ENCODE results near the gene RAB40C. TPM values are rescaled to one million over a fixed set of nuclear protein-coding genes. Genes with fewer than 3 reads are reported as not detected.

Gene RAB40C
- total and polyA plus RNA-seq, 9 of the 15 experiments (the other 6 are each of a cell fraction or from before 2014, with no cell fraction given), result 0.17 to 23.4 (median 8.7) TPM

- TF ChIP-seq ID3 (CRISPR knock-in tag; IDR thresholded peaks at IDR 0.05), result no peak
- 0 out of 2 replicates have a peak, but pooled peaks have one; percentile 33 for TF ChIP-seq ID3 (tag; IDR thresholded peaks at IDR 0.05)
- peak in 2 of 3 experiments; percentile 17 to 38; a peak in 2 of 6 replicates for TF ChIP-seq CTCF (IDR thresholded peaks at IDR 0.05 in 2 of 3, conservative IDR thresholded peaks at IDR 0.05 in 1 of 3; ENCODE audit: insufficient read depth in 2 of 3, low read depth in 1 of 3, low read length in 3 of 3)
- peak; percentile 73; the same call in 1 of the 2 replicates for TF ChIP-seq OTX1 (CRISPR knock-in tag; IDR thresholded peaks at IDR 0.05)
- TF ChIP-seq POLR2H (tag; IDR thresholded peaks at IDR 0.05; ENCODE audit: low read depth), result no peak
- 0 out of 2 replicates have a peak, but pooled peaks have one; percentile 54 for TF ChIP-seq KDM2B (CRISPR knock-in tag; IDR thresholded peaks at IDR 0.05)
- peak; percentile 71; the same call in 1 of the 2 replicates for TF ChIP-seq CXXC5 (CRISPR knock-in tag; IDR thresholded peaks at IDR 0.05)
- peak; percentile 29; the same call in 1 of the 2 replicates for TF ChIP-seq MYNN (IDR thresholded peaks at IDR 0.05)
- TF ChIP-seq MYNN (CRISPR knock-in tag; IDR thresholded peaks at IDR 0.05), result no peak
- TF ChIP-seq RBM22 (IDR thresholded peaks at IDR 0.05; ENCODE audit: low read depth, low read length, poor library complexity, severe bottlenecking), result peak; percentile 77
- peak; percentile 58; the same call in 1 of the 2 replicates for TF ChIP-seq HES1 (IDR thresholded peaks at IDR 0.05; ENCODE audit: low read depth)
- TF ChIP-seq, protein P1, sequence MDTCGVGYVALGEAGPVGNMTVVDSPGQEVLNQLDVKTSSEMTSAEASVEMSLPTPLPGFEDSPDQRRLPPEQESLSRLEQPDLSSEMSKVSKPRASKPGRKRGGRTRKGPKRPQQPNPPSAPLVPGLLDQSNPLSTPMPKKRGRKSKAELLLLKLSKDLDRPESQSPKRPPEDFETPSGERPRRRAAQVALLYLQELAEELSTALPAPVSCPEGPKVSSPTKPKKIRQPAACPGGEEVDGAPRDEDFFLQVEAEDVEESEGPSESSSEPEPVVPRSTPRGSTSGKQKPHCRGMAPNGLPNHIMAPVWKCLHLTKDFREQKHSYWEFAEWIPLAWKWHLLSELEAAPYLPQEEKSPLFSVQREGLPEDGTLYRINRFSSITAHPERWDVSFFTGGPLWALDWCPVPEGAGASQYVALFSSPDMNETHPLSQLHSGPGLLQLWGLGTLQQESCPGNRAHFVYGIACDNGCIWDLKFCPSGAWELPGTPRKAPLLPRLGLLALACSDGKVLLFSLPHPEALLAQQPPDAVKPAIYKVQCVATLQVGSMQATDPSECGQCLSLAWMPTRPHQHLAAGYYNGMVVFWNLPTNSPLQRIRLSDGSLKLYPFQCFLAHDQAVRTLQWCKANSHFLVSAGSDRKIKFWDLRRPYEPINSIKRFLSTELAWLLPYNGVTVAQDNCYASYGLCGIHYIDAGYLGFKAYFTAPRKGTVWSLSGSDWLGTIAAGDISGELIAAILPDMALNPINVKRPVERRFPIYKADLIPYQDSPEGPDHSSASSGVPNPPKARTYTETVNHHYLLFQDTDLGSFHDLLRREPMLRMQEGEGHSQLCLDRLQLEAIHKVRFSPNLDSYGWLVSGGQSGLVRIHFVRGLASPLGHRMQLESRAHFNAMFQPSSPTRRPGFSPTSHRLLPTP (IDR thresholded peaks at IDR 0.05; ENCODE audit: borderline replicate concordance, extremely low read depth, insufficient read length), result peak; percentile 90
- peak; percentile 80 for TF ChIP-seq EGR1 (conservative IDR thresholded peaks at IDR 0.05)
- TF ChIP-seq, protein P2, sequence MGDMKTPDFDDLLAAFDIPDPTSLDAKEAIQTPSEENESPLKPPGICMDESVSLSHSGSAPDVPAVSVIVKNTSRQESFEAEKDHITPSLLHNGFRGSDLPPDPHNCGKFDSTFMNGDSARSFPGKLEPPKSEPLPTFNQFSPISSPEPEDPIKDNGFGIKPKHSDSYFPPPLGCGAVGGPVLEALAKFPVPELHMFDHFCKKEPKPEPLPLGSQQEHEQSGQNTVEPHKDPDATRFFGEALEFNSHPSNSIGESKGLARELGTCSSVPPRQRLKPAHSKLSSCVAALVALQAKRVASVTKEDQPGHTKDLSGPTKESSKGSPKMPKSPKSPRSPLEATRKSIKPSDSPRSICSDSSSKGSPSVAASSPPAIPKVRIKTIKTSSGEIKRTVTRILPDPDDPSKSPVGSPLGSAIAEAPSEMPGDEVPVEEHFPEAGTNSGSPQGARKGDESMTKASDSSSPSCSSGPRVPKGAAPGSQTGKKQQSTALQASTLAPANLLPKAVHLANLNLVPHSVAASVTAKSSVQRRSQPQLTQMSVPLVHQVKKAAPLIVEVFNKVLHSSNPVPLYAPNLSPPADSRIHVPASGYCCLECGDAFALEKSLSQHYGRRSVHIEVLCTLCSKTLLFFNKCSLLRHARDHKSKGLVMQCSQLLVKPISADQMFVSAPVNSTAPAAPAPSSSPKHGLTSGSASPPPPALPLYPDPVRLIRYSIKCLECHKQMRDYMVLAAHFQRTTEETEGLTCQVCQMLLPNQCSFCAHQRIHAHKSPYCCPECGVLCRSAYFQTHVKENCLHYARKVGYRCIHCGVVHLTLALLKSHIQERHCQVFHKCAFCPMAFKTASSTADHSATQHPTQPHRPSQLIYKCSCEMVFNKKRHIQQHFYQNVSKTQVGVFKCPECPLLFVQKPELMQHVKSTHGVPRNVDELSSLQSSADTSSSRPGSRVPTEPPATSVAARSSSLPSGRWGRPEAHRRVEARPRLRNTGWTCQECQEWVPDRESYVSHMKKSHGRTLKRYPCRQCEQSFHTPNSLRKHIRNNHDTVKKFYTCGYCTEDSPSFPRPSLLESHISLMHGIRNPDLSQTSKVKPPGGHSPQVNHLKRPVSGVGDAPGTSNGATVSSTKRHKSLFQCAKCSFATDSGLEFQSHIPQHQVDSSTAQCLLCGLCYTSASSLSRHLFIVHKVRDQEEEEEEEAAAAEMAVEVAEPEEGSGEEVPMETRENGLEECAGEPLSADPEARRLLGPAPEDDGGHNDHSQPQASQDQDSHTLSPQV (IDR thresholded peaks at IDR 0.05), result peak; percentile 15; the same call in 1 of the 2 replicates
- TF ChIP-seq ESRRA (IDR thresholded peaks at IDR 0.05; ENCODE audit: borderline replicate concordance, low read depth), result peak; percentile 75
- TF ChIP-seq MTF1 (CRISPR knock-in tag; IDR thresholded peaks at IDR 0.05; ENCODE audit: borderline replicate concordance), result no peak
Observed at GRCh38 chr16:674968-675883, 85.4 kb downstream of the RAB40C start, which contains the start of gene RHBDL1 (continued).
